ENCODE results near the gene GYS2.
"Not testable (repeated sequence)": the region's sequence is repeated elsewhere in the genome, so short reads cannot be mapped to it uniquely, and the experiment has no call there.

The GYS2 gene

GRCh38 chr12:21604245-21605101 lies at the start of gene GYS2:
Gene GYS2 (minus strand): TSS chr12:21604847. CDS start chr12:21604592, 255 bp downstream.
- no peak within 1 kb of the TSS for H3K27ac Mint-ChIP-seq
- H3K4me1 Mint-ChIP-seq (ENCODE audit: low read depth), result no peaks in the 10 kb centered on the region
- H3K4me3 Mint-ChIP-seq, result no peak within 1 kb of the TSS
- H3K27me3 Mint-ChIP-seq, result no peaks in the 10 kb centered on the region
- H3K36me3 Mint-ChIP-seq (ENCODE audit: low read depth), result no peaks in the 10 kb centered on the region
- H3K9me3 Mint-ChIP-seq, result no peaks in the 10 kb centered on the region

GRCh38 chr12:21651821-21652220 lies 47.2 kb upstream of the GYS2 start:
- no peak overlapping the region for H3K27ac Mint-ChIP-seq
- no peaks in the 10 kb centered on the region for H3K27me3 Mint-ChIP-seq
- no peaks in the 10 kb centered on the region for H3K9me3 Mint-ChIP-seq
- H3K4me1 Mint-ChIP-seq (ENCODE audit: low read depth), result peaks cover 93% of the 10 kb centered on the region
- peaks cover 98% of the 10 kb centered on the region for H3K36me3 Mint-ChIP-seq (ENCODE audit: low read depth)
- H3K4me3 Mint-ChIP-seq, result peak overlapping the region; percentile 35

GRCh38 chr12:21650997-21651396 lies 46.4 kb upstream of the GYS2 start:
- peaks cover 98% of the 10 kb centered on the region for H3K36me3 Mint-ChIP-seq (ENCODE audit: low read depth)
- peak overlapping the region; percentile 40 for H3K27ac Mint-ChIP-seq
- H3K9me3 Mint-ChIP-seq, result no peaks in the 10 kb centered on the region
- peak overlapping the region; percentile 35 for H3K4me3 Mint-ChIP-seq
- H3K4me1 Mint-ChIP-seq (ENCODE audit: low read depth), result peaks cover 96% of the 10 kb centered on the region
- H3K27me3 Mint-ChIP-seq, result no peaks in the 10 kb centered on the region

- Mint-ChIP-seq H3K4me1 (ENCODE audit: low read depth) (peaks cover 96% of the 10 kb centered on the region), H3K9me3 (no peaks in the 10 kb centered on the region), H3K27me3 (no peaks in the 10 kb centered on the region), H3K36me3 (ENCODE audit: low read depth) (peaks cover 98% of the 10 kb centered on the region), H3K27ac (peak overlapping the region; percentile 7), H3K4me3 (no peak overlapping the region)
These were observed 44.4 kb upstream of the GYS2 start for GRCh38 chr12:21649034-21649433.

- Mint-ChIP-seq H3K27ac (no peak overlapping the region), H3K36me3 (ENCODE audit: low read depth) (peaks cover 98% of the 10 kb centered on the region), H3K9me3 (no peaks in the 10 kb centered on the region), H3K4me3 (no peak overlapping the region), H3K4me1 (ENCODE audit: low read depth) (peaks cover 96% of the 10 kb centered on the region), H3K27me3 (no peaks in the 10 kb centered on the region)
These were observed 43.7 kb upstream of the GYS2 start for GRCh38 chr12:21648378-21648777.

GRCh38 chr12:21647179-21647578 lies 42.5 kb upstream of the GYS2 start:
- Mint-ChIP-seq H3K9me3 (no peaks in the 10 kb centered on the region), H3K27me3 (no peaks in the 10 kb centered on the region), H3K4me3 (peak overlapping the region; percentile 33), H3K27ac (peak overlapping the region; percentile 72), H3K4me1 (ENCODE audit: low read depth) (peaks cover 96% of the 10 kb centered on the region), H3K36me3 (ENCODE audit: low read depth) (peaks cover 97% of the 10 kb centered on the region)

GRCh38 chr12:21645041-21645500 lies 40.4 kb upstream of the GYS2 start:
- peaks cover 96% of the 10 kb centered on the region for H3K36me3 Mint-ChIP-seq (ENCODE audit: low read depth)
- peak overlapping the region; percentile 76 for H3K27ac Mint-ChIP-seq
- H3K4me1 Mint-ChIP-seq (ENCODE audit: low read depth), result peaks cover 92% of the 10 kb centered on the region
- H3K27me3 Mint-ChIP-seq, H3K4me3 Mint-ChIP-seq, H3K9me3 Mint-ChIP-seq: not testable (repeated sequence)

GRCh38 chr12:21644516-21644915 lies 39.9 kb upstream of the GYS2 start:
- peaks cover 89% of the 10 kb centered on the region for H3K4me1 Mint-ChIP-seq (ENCODE audit: low read depth)
- H3K27ac Mint-ChIP-seq, result no peak overlapping the region
- H3K9me3 Mint-ChIP-seq, result no peaks in the 10 kb centered on the region
- peaks cover 93% of the 10 kb centered on the region for H3K36me3 Mint-ChIP-seq (ENCODE audit: low read depth)
- H3K4me3 Mint-ChIP-seq, result no peak overlapping the region
- H3K27me3 Mint-ChIP-seq, result no peaks in the 10 kb centered on the region

GRCh38 chr12:21643758-21644157 lies 39.1 kb upstream of the GYS2 start:
- H3K27me3 Mint-ChIP-seq, result no peaks in the 10 kb centered on the region
- H3K9me3 Mint-ChIP-seq, result no peaks in the 10 kb centered on the region
- peaks cover 91% of the 10 kb centered on the region for H3K4me1 Mint-ChIP-seq (ENCODE audit: low read depth)
- peak overlapping the region; percentile 2 for H3K4me3 Mint-ChIP-seq
- peaks cover 93% of the 10 kb centered on the region for H3K36me3 Mint-ChIP-seq (ENCODE audit: low read depth)
- peak overlapping the region; percentile 57 for H3K27ac Mint-ChIP-seq

GRCh38 chr12:21642707-21643389 lies 38.2 kb upstream of the GYS2 start:
- peaks cover 93% of the 10 kb centered on the region for H3K36me3 Mint-ChIP-seq (ENCODE audit: low read depth)
- no peaks in the 10 kb centered on the region for H3K9me3 Mint-ChIP-seq
- no peak overlapping the region for H3K27ac Mint-ChIP-seq
- no peak overlapping the region for H3K4me3 Mint-ChIP-seq
- H3K27me3 Mint-ChIP-seq, result no peaks in the 10 kb centered on the region
- peaks cover 84% of the 10 kb centered on the region for H3K4me1 Mint-ChIP-seq (ENCODE audit: low read depth)

GRCh38 chr12:21638054-21638891 lies 33.6 kb upstream of the GYS2 start:
- Mint-ChIP-seq H3K4me3 (no peak overlapping the region), H3K4me1 (ENCODE audit: low read depth) (peaks cover 40% of the 10 kb centered on the region), H3K27me3 (no peaks in the 10 kb centered on the region), H3K36me3 (ENCODE audit: low read depth) (peaks cover 91% of the 10 kb centered on the region), H3K9me3 (no peaks in the 10 kb centered on the region), H3K27ac (peak overlapping the region; percentile 7)

- Mint-ChIP-seq H3K4me1 (ENCODE audit: low read depth) (peaks cover 7% of the 10 kb centered on the region), H3K27ac (no peak overlapping the region), H3K4me3 (no peak overlapping the region), H3K9me3 (no peaks in the 10 kb centered on the region), H3K36me3 (ENCODE audit: low read depth) (peaks cover 72% of the 10 kb centered on the region), H3K27me3 (no peaks in the 10 kb centered on the region)
These were observed 29.6 kb upstream of the GYS2 start for GRCh38 chr12:21634245-21634644.

- H3K9me3 Mint-ChIP-seq, result peaks cover 1% of the 10 kb centered on the region
- no peaks in the 10 kb centered on the region for H3K4me1 Mint-ChIP-seq (ENCODE audit: low read depth)
- H3K4me3 Mint-ChIP-seq, result no peak overlapping the region
- H3K27ac Mint-ChIP-seq, result no peak overlapping the region
- H3K36me3 Mint-ChIP-seq (ENCODE audit: low read depth), result peaks cover 65% of the 10 kb centered on the region
- no peaks in the 10 kb centered on the region for H3K27me3 Mint-ChIP-seq
These were observed 26.7 kb upstream of the GYS2 start for GRCh38 chr12:21631367-21631766.

- H3K4me1 Mint-ChIP-seq (ENCODE audit: low read depth), result no peaks in the 10 kb centered on the region
- H3K36me3 Mint-ChIP-seq (ENCODE audit: low read depth), result peaks cover 41% of the 10 kb centered on the region
- H3K4me3 Mint-ChIP-seq, result no peak overlapping the region
- peaks cover 5% of the 10 kb centered on the region for H3K9me3 Mint-ChIP-seq
- H3K27ac Mint-ChIP-seq, result no peak overlapping the region
- no peaks in the 10 kb centered on the region for H3K27me3 Mint-ChIP-seq
These were observed 23.3 kb upstream of the GYS2 start for GRCh38 chr12:21627924-21628323.

GRCh38 chr12:21618566-21618965 lies 13.9 kb upstream of the GYS2 start:
- H3K4me3 Mint-ChIP-seq, result no peak overlapping the region
- peaks cover 49% of the 10 kb centered on the region for H3K4me1 Mint-ChIP-seq (ENCODE audit: low read depth)
- no peaks in the 10 kb centered on the region for H3K9me3 Mint-ChIP-seq
- H3K27ac Mint-ChIP-seq, result peak overlapping the region; percentile 66
- no peaks in the 10 kb centered on the region for H3K27me3 Mint-ChIP-seq
- H3K36me3 Mint-ChIP-seq (ENCODE audit: low read depth), result peaks cover 12% of the 10 kb centered on the region
